SW480 (cell line): Measurements from ENCODE around the gene YAE1.

Source experiments
- DNase-seq: peaks from one replicate; pipeline ENCODE4 v3.0.0-alpha.2; 2016; ENCODE audit warnings: low spot score

The YAE1 gene

DNA sequence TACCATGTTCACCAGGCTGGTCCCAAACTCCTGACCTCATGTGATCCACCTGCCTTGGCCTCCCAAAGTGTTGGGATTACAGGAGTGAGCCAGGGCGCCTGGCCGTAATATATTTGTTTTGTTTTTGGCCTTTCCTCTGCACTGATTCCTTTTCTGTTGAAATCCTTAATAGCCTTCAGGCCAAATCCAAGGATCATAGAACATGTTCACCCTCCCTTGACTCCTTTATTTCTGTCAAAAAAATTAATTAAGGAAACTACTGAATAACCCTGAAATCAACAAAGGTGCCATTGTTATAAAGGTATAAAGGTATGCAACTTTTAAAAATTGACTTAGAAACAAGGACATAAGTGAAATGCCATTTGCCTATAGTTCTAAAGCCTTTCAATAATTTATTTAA, 41.7 kb downstream of the YAE1 start:
- no peak for DNase-seq

DNA sequence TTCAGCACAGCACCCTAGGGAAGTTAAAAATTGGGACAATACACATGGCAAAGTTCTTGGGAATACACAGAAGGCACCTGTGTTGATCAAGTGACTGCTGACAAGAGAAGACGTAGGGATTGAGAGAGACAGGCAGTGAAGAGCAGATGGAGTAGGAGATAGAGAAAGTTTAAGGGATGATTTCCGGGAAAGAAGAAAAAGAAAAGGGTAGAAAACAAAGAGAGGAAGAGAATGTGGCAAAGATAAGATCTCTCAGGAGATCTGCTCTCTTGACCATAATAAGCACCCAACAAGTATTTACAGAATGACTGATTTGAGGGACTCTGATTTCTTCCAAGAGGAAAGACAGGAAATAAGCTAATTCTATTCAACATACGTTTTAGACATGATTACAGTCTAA, 42.1 kb downstream of the YAE1 start:
- no peak for DNase-seq

DNA sequence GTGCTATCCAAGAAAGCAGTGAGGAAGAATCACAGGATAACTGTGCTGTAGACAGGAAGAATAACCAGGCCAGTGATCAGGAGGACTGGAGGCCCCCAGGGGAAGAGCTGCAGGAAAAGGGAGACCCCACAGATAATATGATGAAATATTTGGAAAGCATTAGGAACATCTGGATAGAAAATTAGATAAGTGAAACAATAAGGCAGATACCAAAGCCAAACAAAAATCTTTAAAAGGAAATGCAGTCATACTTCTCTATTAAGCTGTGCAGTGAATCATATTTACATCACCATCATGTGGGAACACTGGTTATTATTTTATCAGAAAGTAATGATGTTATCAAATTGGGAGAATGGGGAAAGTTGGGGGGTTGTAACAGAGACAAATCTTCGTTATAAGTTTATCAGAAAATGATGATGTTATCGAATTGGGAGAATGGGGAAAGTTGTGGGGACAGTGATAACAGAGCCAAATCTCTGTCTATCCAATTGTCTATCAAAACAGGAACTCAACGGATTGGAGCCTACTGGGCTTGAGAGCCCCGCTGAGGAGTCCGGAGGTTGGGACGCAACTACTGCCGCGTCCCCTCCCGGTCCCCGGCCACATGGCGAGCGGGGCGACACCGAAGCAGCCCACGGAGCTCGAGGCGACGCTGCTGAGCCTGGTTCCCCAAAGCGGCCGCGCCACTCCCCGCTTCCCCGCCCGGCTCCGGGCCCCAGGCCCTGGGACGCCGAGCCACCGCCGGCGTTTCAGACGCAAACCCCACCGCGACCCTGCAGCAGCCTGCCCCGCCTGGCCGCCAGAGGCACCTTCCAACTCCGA, 43.1 kb downstream of the YAE1 start:
- peak; percentile 40 for DNase-seq

DNA sequence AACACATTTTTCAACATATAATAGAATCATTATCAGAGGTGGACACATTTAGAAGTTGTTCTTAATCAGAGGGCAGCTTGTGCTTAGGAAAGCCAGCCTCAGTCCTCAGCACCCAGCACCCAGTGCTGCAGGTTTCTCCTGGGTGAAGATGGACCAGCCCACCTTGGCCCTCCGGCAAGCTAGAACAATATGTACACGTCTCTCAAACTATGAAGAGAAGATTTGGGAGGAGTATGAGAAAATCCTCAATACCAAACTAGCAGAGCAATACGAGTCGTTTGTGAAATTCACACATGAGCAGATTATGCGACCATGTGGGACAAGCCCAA, 43.7 kb downstream of the YAE1 start:
- DNase-seq, result no peak

DNA sequence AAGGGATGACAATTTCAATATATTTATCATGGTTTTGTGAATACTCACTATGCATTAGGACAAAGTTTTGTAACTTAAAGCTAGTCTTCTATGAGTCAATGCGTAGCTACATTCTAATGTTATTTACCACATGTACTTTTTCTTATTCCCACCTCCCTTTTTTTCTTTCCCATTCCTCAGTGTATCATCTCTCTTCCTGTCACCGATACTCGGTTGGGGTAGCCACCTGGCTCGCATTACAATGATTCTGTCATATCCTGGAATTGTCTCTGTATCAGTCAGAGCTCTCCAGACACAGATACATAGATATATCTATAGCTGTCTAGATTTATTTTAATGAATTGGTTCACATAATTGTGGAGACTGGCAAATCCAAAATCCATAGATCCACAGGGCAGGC, 47.4 kb downstream of the YAE1 start:
- no peak for DNase-seq

DNA sequence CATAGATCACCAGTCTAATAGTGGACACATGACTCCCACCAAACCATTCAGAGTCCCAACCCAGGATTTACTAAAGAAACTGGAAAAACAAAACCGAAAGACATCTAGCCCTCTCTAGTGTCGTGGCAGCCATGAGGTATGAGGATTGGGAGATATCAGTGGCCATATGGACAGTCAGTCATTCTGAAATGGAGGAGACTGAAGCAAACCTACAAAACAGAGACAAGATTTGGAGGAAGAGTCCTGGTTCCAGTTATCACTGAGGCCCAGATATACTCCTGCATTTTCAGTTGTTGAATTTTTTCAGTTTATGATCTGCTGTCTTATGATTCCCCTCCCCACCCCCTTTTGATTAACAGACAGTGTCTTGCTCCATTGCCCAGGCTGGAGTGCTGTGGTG, 48.1 kb downstream of the YAE1 start:
- DNase-seq, result no peak

DNA sequence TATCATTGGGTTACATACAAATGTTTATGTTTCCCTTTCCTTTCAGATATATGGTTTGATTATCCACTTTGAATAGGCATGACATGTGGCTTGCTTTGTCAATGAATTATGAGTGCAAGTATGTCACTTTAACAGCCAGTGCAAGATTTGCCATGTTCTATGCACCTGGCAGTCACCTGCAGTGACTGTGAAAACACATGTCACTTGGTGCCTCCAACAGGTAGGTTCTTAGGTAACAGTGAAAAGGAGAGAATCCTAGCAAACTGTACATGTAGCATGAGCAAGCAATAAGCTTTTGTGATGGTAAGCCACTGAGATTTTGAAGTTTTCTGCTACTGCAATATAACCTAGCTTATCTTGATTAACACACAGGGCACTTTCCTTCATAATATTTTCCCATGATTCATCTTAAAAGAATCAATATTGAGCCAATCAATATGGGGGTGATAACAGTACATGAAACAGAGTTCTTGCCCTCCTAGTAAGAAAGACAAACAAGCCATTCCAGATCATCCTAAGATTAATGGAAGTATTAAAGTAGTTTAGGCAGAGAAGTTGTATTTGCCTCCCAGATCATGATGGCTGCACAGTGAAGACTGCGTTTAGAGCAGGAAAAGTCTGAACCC, 49.3 kb downstream of the YAE1 start:
- DNase-seq, result no peak

DNA sequence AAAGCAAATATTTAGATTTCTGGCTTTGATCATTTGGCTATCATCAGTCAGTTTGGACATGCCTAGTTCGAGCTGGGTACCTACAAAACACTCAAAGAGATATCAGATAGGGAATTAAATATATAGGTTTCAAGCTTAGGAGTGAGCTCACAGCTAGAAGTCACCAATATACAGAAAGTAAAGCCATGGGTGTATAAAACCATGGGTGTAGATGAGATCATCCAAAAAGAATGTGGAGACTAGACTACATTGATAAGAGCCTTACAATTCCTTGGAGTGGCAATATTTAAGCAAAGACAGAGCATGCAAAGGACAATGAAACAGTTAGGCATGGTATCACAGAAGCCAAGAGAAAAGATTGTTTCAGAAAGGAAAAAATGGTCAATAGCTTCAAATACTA, 49.9 kb downstream of the YAE1 start:
- DNase-seq, result no peak

DNA sequence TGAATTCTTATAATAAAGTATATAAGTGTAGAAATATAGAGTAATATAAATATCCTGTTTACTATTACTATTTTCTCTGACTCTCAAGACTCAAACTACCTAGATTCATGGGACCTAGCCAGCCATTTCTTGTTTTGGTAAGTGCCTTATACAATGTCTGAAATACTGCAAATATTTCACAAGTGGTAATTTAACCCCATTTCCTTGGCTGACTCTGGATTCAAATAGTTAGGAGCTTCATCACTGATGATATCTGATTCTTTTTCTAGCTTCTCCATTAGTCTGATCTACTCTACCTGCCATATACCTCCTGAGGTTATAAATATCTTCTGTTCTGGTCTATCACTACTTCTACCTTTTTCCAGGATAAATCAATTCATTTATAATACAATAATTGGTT, 50.8 kb downstream of the YAE1 start:
- DNase-seq, result no peak

DNA sequence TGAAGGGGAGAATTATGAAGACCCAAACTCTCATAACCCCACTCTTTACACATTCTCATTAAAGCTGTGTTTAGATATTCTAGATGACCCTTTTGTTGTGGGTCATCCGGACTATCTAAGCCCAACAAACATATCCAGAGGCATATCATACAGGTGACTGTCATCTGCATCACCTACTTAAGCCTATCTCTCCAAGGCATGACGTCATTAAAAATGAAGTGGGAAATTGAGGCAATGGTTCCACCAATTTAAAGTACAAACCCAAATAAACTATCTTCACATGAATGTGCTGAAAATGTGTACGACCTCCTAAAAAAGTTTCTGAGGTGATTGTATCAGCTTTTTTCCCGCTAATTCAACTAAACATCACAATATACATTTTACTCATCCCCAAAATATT, 52.7 kb downstream of the YAE1 start:
- no peak for DNase-seq

DNA sequence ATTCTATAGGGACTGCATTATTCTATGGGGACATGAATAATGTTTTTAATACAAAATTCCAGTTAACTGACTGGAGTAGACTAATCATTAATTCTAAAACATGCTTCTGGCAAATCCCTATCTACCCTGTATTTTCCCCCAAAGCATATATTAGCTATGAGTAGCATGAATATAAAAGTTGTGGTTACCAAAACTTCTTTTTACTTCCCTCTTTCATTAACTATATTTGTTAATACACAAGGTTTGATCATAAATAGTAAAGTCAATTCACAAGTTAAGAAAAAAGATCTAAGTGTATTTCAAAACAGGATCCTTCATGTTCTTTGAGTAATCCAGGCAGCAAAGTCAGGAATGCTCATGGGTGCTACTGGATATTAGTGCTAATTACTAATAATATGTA, 54.3 kb downstream of the YAE1 start:
- no peak for DNase-seq

DNA sequence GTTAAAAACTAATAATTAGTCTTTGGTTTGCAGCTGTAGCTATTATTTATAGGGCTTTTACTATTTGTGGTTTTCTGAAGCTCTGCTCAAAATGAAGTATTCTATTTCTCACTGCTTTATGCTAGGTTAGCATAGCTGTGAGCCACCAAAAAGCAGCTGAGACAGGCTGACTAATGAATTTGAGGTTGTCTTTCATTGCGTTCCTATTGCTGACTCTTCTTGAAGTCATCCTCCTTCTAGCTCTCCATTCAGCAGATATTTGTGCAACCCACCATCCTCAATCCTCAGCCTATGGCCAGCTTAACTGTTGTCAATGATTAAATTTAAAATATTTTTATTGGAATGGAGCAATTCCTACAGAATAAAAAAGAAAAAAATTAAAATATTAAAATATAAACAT, 55.1 kb downstream of the YAE1 start:
- DNase-seq, result no peak

DNA sequence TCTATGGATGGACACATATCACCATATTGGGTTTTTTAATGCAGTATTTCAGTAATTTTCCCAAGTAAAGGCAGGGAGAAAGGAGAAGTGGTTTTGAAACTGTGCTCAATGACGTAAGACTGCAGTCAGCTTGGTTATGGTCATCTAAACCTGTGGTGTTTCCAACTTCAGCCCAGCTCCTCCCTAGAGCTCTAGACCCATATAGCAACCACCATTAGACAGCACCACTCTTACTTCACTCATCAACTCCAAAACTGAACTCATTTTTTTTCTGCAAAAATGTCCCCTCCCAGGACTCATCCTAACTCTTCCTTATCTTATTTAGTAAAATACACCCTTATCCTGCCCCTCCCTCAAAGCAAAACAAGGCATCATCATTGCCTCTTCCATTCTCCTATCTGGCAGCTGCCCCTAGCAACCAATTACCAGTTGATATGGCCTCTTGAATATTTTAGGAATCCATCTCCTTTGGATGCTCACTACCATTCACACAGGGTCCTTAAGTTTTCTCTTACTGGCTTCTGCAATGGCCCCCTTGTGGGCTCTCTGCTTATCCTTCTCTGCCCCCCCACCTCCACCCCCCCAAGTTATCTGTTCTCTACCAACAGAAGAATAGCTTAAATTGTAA, 55.7 kb downstream of the YAE1 start:
- DNase-seq, result no peak
